Common myeloid progenitor, CD34-positive (primary cell): Measurements from ENCODE around the gene ABCG1.
A peak's percentile ranks its signal among the peaks of the same experiment; 100 is the strongest.

ENCODE experiments used
- CTCF ChIA-PET: fragments of 350-600 bp; sonication (Branson Sonifier 250); formaldehyde crosslinking; loops from one replicate; lab custom pipeline; 2021; ENCODE audit warnings: antibody characterized with exemption; lab: Charles Lee
- POLR2A ChIA-PET: fragments of 350-600 bp; sonication (Branson Sonifier 250); formaldehyde crosslinking; loops from one replicate; lab custom pipeline; 2021; ENCODE audit warnings: antibody characterized with exemption; lab: Charles Lee
- DNase-seq, 3 donors: peaks; one replicate each; pipeline versions ENCODE4 v3.0.0 to v3.0.0-alpha.2; 2013
- H3K27ac ChIP-seq, 2 experiments: 1 replicate in 1 of 2; 2 replicates in 1 of 2; pipeline ENCODE4 v1.7.0; 2013; ENCODE audit warnings: inconsistent platforms in 2 of 2, low read length in 2 of 2, mild to moderate bottlenecking in 2 of 2, low read depth in 1 of 2, moderate library complexity in 1 of 2; ENCODE audit not compliant: severe bottlenecking in 2 of 2, insufficient read depth in 1 of 2, poor library complexity in 1 of 2
- H3K27me3 ChIP-seq, 5 experiments: replicated peaks in 2 of 5; 1 replicate in 3 of 5; 2 replicates in 2 of 5; pipeline versions ENCODE4 v1.6.1 to v1.7.0; 2013; ENCODE audit warnings: low read length in 4 of 5, mild to moderate bottlenecking in 2 of 5, moderate library complexity in 2 of 5, inconsistent platforms in 1 of 5; ENCODE audit not compliant: insufficient read depth in 5 of 5, control insufficient read depth in 4 of 5
- H3K36me3 ChIP-seq, 4 experiments: 1 replicate in 2 of 4; 2 replicates in 2 of 4; pipeline versions ENCODE4 v1.6.1 to v1.7.0; 2013; ENCODE audit warnings: low read length in 3 of 4, control low read depth in 1 of 4, mild to moderate bottlenecking in 1 of 4; ENCODE audit not compliant: control insufficient read depth in 4 of 4, insufficient read depth in 4 of 4
- H3K4me1 ChIP-seq, 4 experiments: 1 replicate in 3 of 4; 2 replicates in 1 of 4; pipeline versions ENCODE4 v1.6.1 to v1.7.1; 2013; ENCODE audit warnings: low read length in 3 of 4, mild to moderate bottlenecking in 3 of 4, control low read depth in 1 of 4, inconsistent platforms in 1 of 4, moderate library complexity in 1 of 4; ENCODE audit not compliant: control insufficient read depth in 4 of 4, insufficient read depth in 4 of 4; ENCODE audit errors: control extremely low read depth in 1 of 4
- H3K4me3 ChIP-seq, 7 experiments: 1 replicate in 4 of 7; 2 replicates in 3 of 7; pipeline versions ENCODE4 v1.5.1 to v1.7.0; 2013; ENCODE audit warnings: mild to moderate bottlenecking in 7 of 7, low read length in 6 of 7, moderate library complexity in 6 of 7, inconsistent platforms in 2 of 7, low read depth in 2 of 7, control low read depth in 1 of 7; ENCODE audit not compliant: insufficient read depth in 4 of 7, control insufficient read depth in 1 of 7; ENCODE audit errors: extremely low read depth in 1 of 7
- H3K9me3 ChIP-seq, 5 experiments: 1 replicate in 4 of 5; 2 replicates in 1 of 5; pipeline versions ENCODE4 v1.6.1 to v1.7.1; 2013; ENCODE audit warnings: low read length in 4 of 5, mild to moderate bottlenecking in 2 of 5, inconsistent platforms in 1 of 5, low read depth in 1 of 5, moderate library complexity in 1 of 5; ENCODE audit not compliant: control insufficient read depth in 4 of 5, insufficient read depth in 2 of 5; ENCODE audit errors: control extremely low read depth in 1 of 5
- WGBS: methylation state at CpG from one replicate; pipeline ENCODE4 v1.1.5; 2013; ENCODE audit not compliant: insufficient coverage; 5-methylcytosine and 5-hydroxymethylcytosine counted together

The ABCG1 gene

DNA sequence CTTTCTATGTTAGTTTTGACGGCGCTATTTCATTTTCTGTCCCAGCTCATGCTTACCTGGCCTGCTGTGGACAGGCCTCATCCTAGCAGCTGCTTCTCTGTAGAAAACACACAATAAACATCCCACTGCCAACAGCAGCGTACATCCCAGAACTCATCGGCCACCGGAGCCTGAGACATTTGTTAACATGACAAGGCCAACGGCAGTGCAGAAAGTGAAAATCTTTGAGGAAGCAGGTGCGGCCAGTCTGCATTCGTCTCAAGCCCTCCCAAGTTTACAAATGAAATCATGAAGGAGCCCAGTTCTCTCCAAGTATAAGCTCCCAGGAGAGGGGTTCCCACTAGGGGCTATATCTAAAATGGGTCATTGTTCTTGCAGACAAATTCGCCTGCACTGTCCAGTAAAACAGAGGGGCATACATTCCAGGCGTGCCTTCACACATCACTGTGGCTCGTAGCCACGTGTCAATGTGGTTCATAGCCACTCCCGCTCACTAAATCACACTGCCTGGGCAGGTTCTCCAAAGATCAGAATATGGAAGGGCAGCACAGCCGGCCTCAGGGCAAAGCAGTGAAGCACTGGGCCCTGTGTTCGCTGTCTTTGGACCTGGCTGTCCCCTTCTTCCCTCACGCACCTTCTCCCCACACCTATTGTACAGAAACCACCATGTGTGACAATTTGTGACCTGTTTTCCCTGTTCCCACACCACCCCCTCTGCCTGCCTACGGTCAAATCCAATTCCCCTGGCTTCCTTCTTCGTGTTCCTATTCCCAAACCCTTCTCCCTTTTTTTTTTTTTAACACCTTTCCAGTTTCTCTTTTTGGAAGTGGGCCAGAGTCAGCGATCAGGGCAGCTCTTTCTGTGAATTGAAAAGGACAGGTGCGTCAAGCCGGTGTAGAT is 27.0 kb upstream of the ABCG1 start:
- Histone ChIP-seq H3K9me3 (no peaks in the 10 kb centered on the region), H3K27ac (no peak overlapping the region), H3K4me3 (no peak overlapping the region), H3K27me3 (no peaks in the 10 kb centered on the region), H3K36me3 (no peaks in the 10 kb centered on the region), H3K4me1 (peaks cover 21 to 79% (median 69%) of the 10 kb centered on the region in 4 experiments)
- DNase-seq = peak in 2 of 3 donors; percentile 60 to 74
- ChIA-PET POLR2A (interaction anchor here (1.2 kb wide), 1 partner anchor 28 kb away, joined by 5 read pairs; no protein-coding TSS in a partner anchor), CTCF (interaction anchor here (1.1 to 3.8 kb wide), 14 partner anchors 7 to 259 kb away, joined by 3 to 13 read pairs (median 5); no protein-coding TSS in a partner anchor)
- 43% methylated on average over 19 of the region's 21 CpGs for WGBS

DNA sequence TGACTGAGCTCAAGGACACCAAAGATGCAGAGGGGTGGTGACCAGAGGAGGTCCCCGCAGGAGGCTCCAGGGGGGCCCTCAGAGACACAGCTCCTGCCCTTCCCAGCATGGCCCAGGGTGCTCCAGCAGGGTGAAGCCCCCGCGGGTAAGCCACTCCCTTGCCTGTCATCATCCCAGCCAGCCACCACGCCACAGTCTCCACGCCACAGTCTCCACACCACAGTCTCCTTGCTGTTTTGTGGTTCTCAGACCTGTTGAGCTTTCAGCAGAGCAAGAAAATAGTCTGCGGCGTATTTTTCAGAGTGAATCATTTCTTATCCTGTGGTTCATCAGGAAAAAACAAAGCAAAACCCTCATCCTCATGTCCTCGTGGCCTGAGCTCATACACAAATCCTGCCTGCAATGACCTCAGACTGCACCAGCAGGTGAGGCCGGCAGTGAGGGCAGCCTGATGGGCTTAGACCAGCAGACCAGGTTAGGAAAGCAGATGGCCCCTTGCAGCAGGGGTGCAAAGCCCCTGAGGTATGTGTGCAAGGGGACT is 25.7 kb upstream of the ABCG1 start:
- Histone ChIP-seq H3K4me3 (no peak overlapping the region), H3K27ac (no peak overlapping the region), H3K9me3 (no peaks in the 10 kb centered on the region), H3K27me3 (no peaks in the 10 kb centered on the region), H3K36me3 (no peaks in the 10 kb centered on the region), H3K4me1 (peaks cover 16 to 66% (median 57%) of the 10 kb centered on the region in 4 experiments)
- WGBS = 62% methylated on average over 7 of the region's 9 CpGs
- POLR2A ChIA-PET = interaction anchor here (0.5 to 0.7 kb wide), 2 partner anchors 10 to 26 kb away, joined by 3 to 4 read pairs; partner anchors contain the start of gene ABCG1
- CTCF ChIA-PET = interaction anchor here (0.6 to 4.5 kb wide), 12 partner anchors 11 to 261 kb away, joined by 3 to 21 read pairs (median 4); no protein-coding TSS in a partner anchor
- DNase-seq = peak in 2 of 3 donors; percentile 72 to 75

DNA sequence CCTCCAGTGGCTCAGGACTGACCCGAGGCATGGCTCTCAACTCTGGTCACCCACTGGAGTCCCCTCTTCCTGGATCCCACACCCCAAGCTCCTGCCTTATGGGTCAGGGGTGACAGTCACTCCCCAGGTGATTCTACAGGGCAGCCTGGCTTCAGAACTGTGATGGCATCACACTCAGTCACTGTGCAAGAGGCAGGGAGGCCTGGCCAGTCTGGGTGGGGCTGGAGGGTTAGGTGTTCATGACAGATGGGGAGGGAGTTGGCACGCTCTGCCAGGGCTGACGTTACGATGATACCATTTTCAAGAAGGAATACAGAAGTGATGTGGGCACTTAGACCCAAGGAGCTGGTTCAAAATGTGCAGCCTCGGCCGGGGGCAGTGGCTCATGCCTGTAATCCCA is 25.2 kb upstream of the ABCG1 start:
- ChIA-PET POLR2A (no interaction called here), CTCF (interaction anchor here (1.1 to 4.5 kb wide), 9 partner anchors 12 to 261 kb away, joined by 3 to 21 read pairs (median 4); no protein-coding TSS in a partner anchor)
- no peak overlapping the region for H3K27ac ChIP-seq
- H3K27me3 ChIP-seq = no peaks in the 10 kb centered on the region
- H3K4me3 ChIP-seq = no peak overlapping the region
- peaks cover 15 to 63% (median 54%) of the 10 kb centered on the region in 4 experiments for H3K4me1 ChIP-seq
- WGBS = 98% methylated on average over 6 of the region's 6 CpGs
- no peak for DNase-seq
- no peaks in the 10 kb centered on the region for H3K9me3 ChIP-seq
- H3K36me3 ChIP-seq = no peaks in the 10 kb centered on the region

DNA sequence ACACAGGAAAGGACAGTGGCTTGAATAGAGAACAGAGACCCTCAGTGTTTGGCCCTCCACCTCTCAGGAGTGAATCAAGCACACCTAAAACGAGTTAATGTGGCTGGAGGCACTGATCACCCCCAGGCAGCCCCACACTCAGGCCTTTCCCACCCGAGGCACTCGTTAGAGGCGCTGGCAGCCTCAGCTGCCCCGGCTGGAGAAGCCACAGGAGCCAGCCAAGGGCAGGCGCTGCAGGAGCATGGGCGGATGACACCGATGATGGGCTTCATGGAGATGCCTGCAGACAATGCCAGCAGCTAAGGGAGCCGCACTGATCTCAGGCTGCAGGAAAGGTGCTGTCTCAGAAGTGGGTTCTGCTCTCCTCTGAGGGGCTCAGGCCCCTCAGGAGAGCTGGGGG is 24.1 kb upstream of the ABCG1 start:
- Histone ChIP-seq H3K4me3 (no peak overlapping the region), H3K36me3 (no peaks in the 10 kb centered on the region), H3K27ac (no peak overlapping the region), H3K9me3 (no peaks in the 10 kb centered on the region), H3K4me1 (peaks cover 15 to 63% (median 53%) of the 10 kb centered on the region in 4 experiments), H3K27me3 (no peaks in the 10 kb centered on the region)
- DNase-seq = no peak
- WGBS = 98% methylated on average over 9 of the region's 9 CpGs
- ChIA-PET POLR2A (no interaction called here), CTCF (interaction anchor here (0.6 to 4.5 kb wide), 4 partner anchors 8 to 112 kb away, joined by 3 to 21 read pairs (median 4); no protein-coding TSS in a partner anchor)

DNA sequence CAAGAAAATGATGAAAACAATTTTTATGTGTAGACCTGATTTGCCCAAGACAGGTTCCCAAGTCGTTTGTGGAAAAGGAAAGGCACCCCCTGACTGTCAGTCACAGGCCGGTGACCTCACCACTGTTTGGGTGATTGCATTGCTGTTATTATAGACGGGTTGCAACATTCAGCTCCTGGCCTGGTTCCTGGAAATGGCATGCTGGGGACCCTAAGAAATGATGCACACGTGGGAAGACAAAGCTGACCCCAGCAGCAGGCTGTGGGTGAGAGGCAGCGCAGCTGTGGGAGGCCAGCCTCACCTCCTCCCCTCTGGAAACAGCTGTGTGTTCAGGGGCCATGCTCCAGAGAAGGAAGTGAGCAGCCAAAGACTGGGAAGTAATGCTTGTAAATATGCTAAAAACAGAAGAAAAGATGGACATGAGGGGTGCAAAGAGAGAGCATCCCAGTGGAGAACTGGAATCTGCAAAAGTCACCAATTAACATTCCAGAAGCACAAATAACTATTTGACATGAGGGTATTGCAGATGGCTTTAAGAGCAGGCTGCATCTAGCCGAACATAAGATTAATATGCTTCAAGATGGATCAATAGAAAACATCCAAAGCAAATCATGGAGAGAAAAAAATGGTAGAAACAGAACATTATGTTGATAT is 23.4 kb upstream of the ABCG1 start:
- no peak overlapping the region for H3K27ac ChIP-seq
- 57% methylated on average over 6 of the region's 6 CpGs for WGBS
- no peak overlapping the region for H3K4me3 ChIP-seq
- CTCF ChIA-PET = interaction anchor here (0.6 to 4.5 kb wide), 3 partner anchors 9 to 65 kb away, joined by 3 to 21 read pairs (median 3); no protein-coding TSS in a partner anchor
- POLR2A ChIA-PET = no interaction called here
- H3K27me3 ChIP-seq = no peaks in the 10 kb centered on the region
- DNase-seq = peak in 2 of 3 donors; percentile 22 to 43
- H3K9me3 ChIP-seq = no peaks in the 10 kb centered on the region
- H3K4me1 ChIP-seq = peaks cover 16 to 65% (median 55%) of the 10 kb centered on the region in 4 experiments
- H3K36me3 ChIP-seq = no peaks in the 10 kb centered on the region

DNA sequence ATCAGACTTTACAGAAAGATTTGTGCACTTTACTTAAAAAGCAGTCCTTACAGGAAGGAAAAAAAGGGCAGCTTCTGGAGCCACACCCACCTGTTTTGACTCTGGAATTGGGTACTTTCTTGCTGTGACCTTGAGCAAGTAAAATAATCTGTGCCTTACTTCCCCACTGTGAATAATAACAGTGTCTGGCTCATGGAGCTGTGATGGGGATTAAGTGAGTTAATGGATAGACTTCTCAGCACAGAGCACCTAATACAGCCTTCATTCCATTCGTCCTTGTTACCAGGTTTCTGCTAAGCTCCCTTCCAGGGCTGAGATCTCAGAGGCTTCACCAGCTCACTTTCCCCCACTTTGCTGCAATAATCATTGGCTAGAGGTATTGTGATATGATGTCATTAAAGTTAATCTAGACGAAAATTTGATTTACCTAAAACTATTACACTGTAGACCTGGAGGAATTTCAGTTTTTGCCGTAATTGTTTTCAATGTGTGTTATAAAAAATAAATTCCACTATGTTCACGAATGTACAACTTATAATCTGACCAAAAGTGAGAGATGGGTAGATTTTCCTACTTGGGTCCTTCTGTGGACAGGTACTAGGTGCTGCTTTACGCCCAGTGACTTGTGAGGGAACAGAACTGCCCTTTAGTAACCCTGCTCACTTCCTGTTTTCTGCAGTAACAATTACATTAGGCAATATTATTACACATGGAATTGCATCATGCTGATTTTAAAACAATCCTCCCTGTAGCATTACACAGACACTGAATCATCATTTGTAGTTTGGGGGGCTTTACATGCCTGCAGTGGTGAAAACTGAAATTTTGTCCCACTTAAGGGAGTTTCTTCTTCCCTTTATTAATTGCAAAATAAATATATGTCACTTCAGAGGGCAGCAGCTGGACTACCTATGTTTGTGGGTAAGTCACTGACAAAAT is 19.7 kb upstream of the ABCG1 start:
- Histone ChIP-seq H3K4me1 (peaks cover 16 to 36% (median 23%) of the 10 kb centered on the region in 4 experiments), H3K27ac (no peak overlapping the region), H3K9me3 (no peaks in the 10 kb centered on the region), H3K27me3 (no peaks in the 10 kb centered on the region), H3K4me3 (peak overlapping the region in 1 of 7 experiments; percentile 11), H3K36me3 (no peaks in the 10 kb centered on the region)
- CTCF ChIA-PET = interaction anchor here (0.7 to 2.3 kb wide), 4 partner anchors 10 to 91 kb away, joined by 3 to 13 read pairs (median 3); no protein-coding TSS in a partner anchor
- peak; percentile 57 to 92 (median 85) for DNase-seq
- no CpG with 5 or more reads among the region's 5 CpGs for WGBS
- POLR2A ChIA-PET = no interaction called here
